Activated CD4-positive, alpha-beta T cell treated with anti-CD3 and anti-CD28 coated beads, Interleukin-2, amount 10 ng/mL, durations not matched to agents 7 days and 5 days (primary cell): Measurements from ENCODE around the gene OTUD7B. TPM values are rescaled to one million over a fixed set of nuclear protein-coding genes. Genes with fewer than 3 reads are reported as not detected.
"Not testable (repeated sequence)": the region's sequence is repeated elsewhere in the genome, so short reads cannot be mapped to it uniquely, and the experiment has no call there.

Experiments
- CTCF ChIA-PET: fragments of 350-600 bp; sonication (Branson Sonifier 250); formaldehyde crosslinking; loops from one replicate; lab custom pipeline; 2021; ENCODE audit warnings: antibody characterized with exemption; lab: Charles Lee
- POLR2A ChIA-PET: fragments of 350-600 bp; sonication (Branson Sonifier 250); formaldehyde crosslinking; loops from one replicate; lab custom pipeline; 2021; ENCODE audit warnings: antibody characterized with exemption; lab: Charles Lee
- DNase-seq: peaks from one replicate; pipeline ENCODE4 v3.0.0-alpha.2; 2020
- H3K27ac Mint-ChIP-seq: one replicate; pipeline ENCODE4 v1.8.0; 2021; ENCODE audit warnings: mild to moderate bottlenecking, moderate library complexity, mixed read lengths
- H3K27me3 Mint-ChIP-seq: one replicate; pipeline ENCODE4 v1.8.0; 2021; ENCODE audit warnings: mixed read lengths
- H3K36me3 Mint-ChIP-seq: one replicate; pipeline ENCODE4 v1.8.0; 2021; ENCODE audit warnings: low read depth, mixed read lengths
- H3K4me1 Mint-ChIP-seq: one replicate; pipeline ENCODE4 v1.8.0; 2021; ENCODE audit warnings: mixed read lengths
- H3K4me3 Mint-ChIP-seq: one replicate; pipeline ENCODE4 v1.8.0; 2021; ENCODE audit warnings: mild to moderate bottlenecking, moderate library complexity, mixed read lengths
- H3K9me3 Mint-ChIP-seq: one replicate; pipeline ENCODE4 v1.8.0; 2021; ENCODE audit warnings: mixed read lengths
- total RNA-seq, 2 experiments: library from RNA; stranded (reverse); gene quantifications; one replicate each; pipeline ENCODE4 v1.2.3, GENCODE V29; 2021

Gene OTUD7B
- total RNA-seq, 2 experiments from 2014 or later: 9.9 to 10.6 TPM

- Mint-ChIP-seq H3K27ac (peak overlapping the region; percentile 51), H3K36me3 (peaks cover 24% of the 10 kb centered on the region), H3K4me1 (peaks cover 11% of the 10 kb centered on the region), H3K4me3 (no peak overlapping the region), H3K9me3 (no peaks in the 10 kb centered on the region), H3K27me3 (no peaks in the 10 kb centered on the region)
- CTCF ChIA-PET: interaction anchor here (0.5 to 0.6 kb wide), 2 partner anchors 14 to 571 kb away, joined by 3 read pairs; no protein-coding TSS in a partner anchor
- POLR2A ChIA-PET: interaction anchor here (0.7 kb wide), 1 partner anchor 28 kb away, joined by 3 read pairs; no protein-coding TSS in a partner anchor
- DNase-seq: no peak
Measured at GRCh38 chr1:149967041-149967440, 43.5 kb downstream of the OTUD7B start.

- DNase-seq: no peak
- Mint-ChIP-seq H3K36me3 (peaks cover 24% of the 10 kb centered on the region), H3K4me3 (no peak overlapping the region), H3K4me1 (peaks cover 16% of the 10 kb centered on the region), H3K9me3 (no peaks in the 10 kb centered on the region), H3K27me3 (no peaks in the 10 kb centered on the region), H3K27ac (no peak overlapping the region)
- CTCF ChIA-PET: interaction anchor here (0.5 kb wide), 1 partner anchor 571 kb away, joined by 3 read pairs; no protein-coding TSS in a partner anchor
- POLR2A ChIA-PET: interaction anchor here (0.7 kb wide), 1 partner anchor 28 kb away, joined by 3 read pairs; no protein-coding TSS in a partner anchor
Measured at GRCh38 chr1:149966405-149966804, 44.1 kb downstream of the OTUD7B start.

- no peaks in the 10 kb centered on the region for H3K9me3 Mint-ChIP-seq
- peaks cover 20% of the 10 kb centered on the region for H3K36me3 Mint-ChIP-seq
- H3K4me1 Mint-ChIP-seq: peaks cover 16% of the 10 kb centered on the region
- no peak for DNase-seq
- POLR2A ChIA-PET: no interaction called here
- peak overlapping the region; percentile 60 for H3K27ac Mint-ChIP-seq
- CTCF ChIA-PET: interaction anchor here (0.5 kb wide), 1 partner anchor 520 kb away, joined by 3 read pairs; no protein-coding TSS in a partner anchor
- H3K27me3 Mint-ChIP-seq: no peaks in the 10 kb centered on the region
- no peak overlapping the region for H3K4me3 Mint-ChIP-seq
Measured at GRCh38 chr1:149965440-149965839, 45.1 kb downstream of the OTUD7B start.

- peaks cover 29% of the 10 kb centered on the region for H3K36me3 Mint-ChIP-seq
- no peaks in the 10 kb centered on the region for H3K9me3 Mint-ChIP-seq
- H3K4me1 Mint-ChIP-seq: peaks cover 16% of the 10 kb centered on the region
- H3K27ac Mint-ChIP-seq: no peak overlapping the region
- POLR2A ChIA-PET: no interaction called here
- DNase-seq: no peak
- no peaks in the 10 kb centered on the region for H3K27me3 Mint-ChIP-seq
- CTCF ChIA-PET: no interaction called here
- no peak overlapping the region for H3K4me3 Mint-ChIP-seq
Measured at GRCh38 chr1:149963358-149963757, 47.2 kb downstream of the OTUD7B start.

- H3K27me3 Mint-ChIP-seq: no peaks in the 10 kb centered on the region
- H3K4me1 Mint-ChIP-seq: peaks cover 16% of the 10 kb centered on the region
- H3K9me3 Mint-ChIP-seq: no peaks in the 10 kb centered on the region
- CTCF ChIA-PET: interaction anchor here (0.9 to 2.6 kb wide), 12 partner anchors 10 to 225 kb away, joined by 3 to 8 read pairs (median 4); a partner anchor contains a TSS
- no peak overlapping the region for H3K27ac Mint-ChIP-seq
- DNase-seq: no peak
- H3K36me3 Mint-ChIP-seq: peaks cover 33% of the 10 kb centered on the region
- POLR2A ChIA-PET: no interaction called here
- H3K4me3 Mint-ChIP-seq: no peak overlapping the region
Measured at GRCh38 chr1:149962736-149963135, 47.8 kb downstream of the OTUD7B start.

- DNase-seq: peak; percentile 68
- POLR2A ChIA-PET: no interaction called here
- no peak overlapping the region for H3K4me3 Mint-ChIP-seq
- H3K4me1 Mint-ChIP-seq: peaks cover 16% of the 10 kb centered on the region
- H3K27ac Mint-ChIP-seq: no peak overlapping the region
- no peaks in the 10 kb centered on the region for H3K27me3 Mint-ChIP-seq
- peaks cover 32% of the 10 kb centered on the region for H3K36me3 Mint-ChIP-seq
- CTCF ChIA-PET: interaction anchor here (0.9 to 2.6 kb wide), 13 partner anchors 11 to 225 kb away, joined by 3 to 8 read pairs (median 3); a partner anchor contains a TSS
- H3K9me3 Mint-ChIP-seq: no peaks in the 10 kb centered on the region
Measured at GRCh38 chr1:149962039-149962647, 48.4 kb downstream of the OTUD7B start.

GRCh38 chr1:149957548-149957947 lies 53.0 kb downstream of the OTUD7B start:
- H3K9me3 Mint-ChIP-seq, DNase-seq, H3K27me3 Mint-ChIP-seq, H3K27ac Mint-ChIP-seq, H3K4me3 Mint-ChIP-seq, POLR2A ChIA-PET, H3K4me1 Mint-ChIP-seq: not testable (repeated sequence)
- CTCF ChIA-PET: interaction anchor here (0.8 kb wide), 1 partner anchor 53 kb away, joined by 3 read pairs; no protein-coding TSS in a partner anchor
- peaks cover 21% of the 10 kb centered on the region for H3K36me3 Mint-ChIP-seq

- no peaks in the 10 kb centered on the region for H3K4me1 Mint-ChIP-seq
- CTCF ChIA-PET: interaction anchor here (0.6 to 0.8 kb wide), 2 partner anchors 12 to 184 kb away, joined by 3 read pairs; no protein-coding TSS in a partner anchor
- DNase-seq: no peak
- H3K36me3 Mint-ChIP-seq: peaks cover 6% of the 10 kb centered on the region
- no peaks in the 10 kb centered on the region for H3K27me3 Mint-ChIP-seq
- no peak overlapping the region for H3K27ac Mint-ChIP-seq
- POLR2A ChIA-PET: no interaction called here
- no peak overlapping the region for H3K4me3 Mint-ChIP-seq
- no peaks in the 10 kb centered on the region for H3K9me3 Mint-ChIP-seq
Measured at GRCh38 chr1:149949911-149950310, 60.6 kb downstream of the OTUD7B start.

- DNase-seq: no peak
- no peak overlapping the region for H3K27ac Mint-ChIP-seq
- H3K4me1 Mint-ChIP-seq: peaks cover 6% of the 10 kb centered on the region
- no peak overlapping the region for H3K4me3 Mint-ChIP-seq
- peaks cover 8% of the 10 kb centered on the region for H3K36me3 Mint-ChIP-seq
- no peaks in the 10 kb centered on the region for H3K9me3 Mint-ChIP-seq
- no peaks in the 10 kb centered on the region for H3K27me3 Mint-ChIP-seq
- CTCF ChIA-PET: no interaction called here
- POLR2A ChIA-PET: no interaction called here
Measured at GRCh38 chr1:149945206-149945605, 65.3 kb downstream of the OTUD7B start.

GRCh38 chr1:149942885-149943284 lies 67.6 kb downstream of the OTUD7B start:
- no peaks in the 10 kb centered on the region for H3K27me3 Mint-ChIP-seq
- ChIA-PET CTCF (interaction anchor here (1.3 kb wide), 1 partner anchor 49 kb away, joined by 5 read pairs; no protein-coding TSS in a partner anchor), POLR2A (no interaction called here)
- no peaks in the 10 kb centered on the region for H3K9me3 Mint-ChIP-seq
- H3K36me3 Mint-ChIP-seq: peaks cover 8% of the 10 kb centered on the region
- no peak for DNase-seq
- peaks cover 24% of the 10 kb centered on the region for H3K4me1 Mint-ChIP-seq
- H3K27ac Mint-ChIP-seq: no peak overlapping the region
- H3K4me3 Mint-ChIP-seq: no peak overlapping the region

- Mint-ChIP-seq H3K4me1 (peaks cover 30% of the 10 kb centered on the region), H3K27me3 (no peaks in the 10 kb centered on the region), H3K27ac (no peak overlapping the region)
Measured at GRCh38 chr1:149942207-149942606, 68.3 kb downstream of the OTUD7B start.

GRCh38 chr1:149940427-149940826 lies 70.1 kb downstream of the OTUD7B start:
- POLR2A ChIA-PET: no interaction called here

More at GRCh38 chr1:149942207-149942606, 68.3 kb downstream of the OTUD7B start:
- no peak for DNase-seq
- POLR2A ChIA-PET: no interaction called here
- Mint-ChIP-seq H3K4me3 (no peak overlapping the region), H3K36me3 (peaks cover 8% of the 10 kb centered on the region), H3K9me3 (no peaks in the 10 kb centered on the region)
- CTCF ChIA-PET: interaction anchor here (1.3 to 1.5 kb wide), 2 partner anchors 50 to 53 kb away, joined by 3 to 5 read pairs; no protein-coding TSS in a partner anchor

GRCh38 chr1:149938668-149939003 lies 71.9 kb downstream of the OTUD7B start:
- H3K4me3 Mint-ChIP-seq: not testable (repeated sequence)
- peak overlapping the region; percentile 58 for H3K27ac Mint-ChIP-seq

More at GRCh38 chr1:149940427-149940826, 70.1 kb downstream of the OTUD7B start:
- Mint-ChIP-seq H3K27ac (peak overlapping the region; percentile 50), H3K4me3 (no peak overlapping the region), H3K9me3 (no peaks in the 10 kb centered on the region), H3K27me3 (no peaks in the 10 kb centered on the region), H3K4me1 (peaks cover 38% of the 10 kb centered on the region), H3K36me3 (peaks cover 5% of the 10 kb centered on the region)
- CTCF ChIA-PET: interaction anchor here (0.6 kb wide), 1 partner anchor 238 kb away, joined by 3 read pairs; no protein-coding TSS in a partner anchor
- DNase-seq: no peak

More at GRCh38 chr1:149938668-149939003, 71.9 kb downstream of the OTUD7B start:
- ChIA-PET CTCF (interaction anchor here (0.5 to 1.0 kb wide), 3 partner anchors 9 to 51 kb away, joined by 3 to 4 read pairs (median 3); a partner anchor contains a TSS), POLR2A (interaction anchor here (0.6 to 1.0 kb wide), 3 partner anchors 28 to 52 kb away, joined by 3 to 6 read pairs (median 3); a partner anchor contains a TSS)
- peaks cover 38% of the 10 kb centered on the region for H3K4me1 Mint-ChIP-seq
- H3K36me3 Mint-ChIP-seq, H3K9me3 Mint-ChIP-seq, H3K27me3 Mint-ChIP-seq, DNase-seq: not testable (repeated sequence)
